Esophagus squamous epithelium (tissue), 5 donors: ENCODE measurements around the gene CTNND2. TPM values are rescaled to one million over a fixed set of nuclear protein-coding genes. Genes with fewer than 3 reads are reported as not detected.

ENCODE experiments used
- DNase-seq: peaks from one replicate; lab custom pipeline; 2025; lab: John Stamatoyannopoulos, UW
- H3K27ac ChIP-seq, 4 donors: fragments of 200-600 bp; sonication (generic); one replicate each; pipeline ENCODE4 v1.5.1; 2016 to 2019; ENCODE audit warnings: mild to moderate bottlenecking in 1 of 4
- H3K27me3 ChIP-seq, 4 donors: fragments of 200-600 bp; sonication (generic); 1 replicate in 3 of 4; 2 replicates in 1 of 4; pipeline versions ENCODE4 v1.5.1 to v1.6.0; 2017 to 2021; ENCODE audit warnings: antibody characterized with exemption in 1 of 4
- H3K36me3 ChIP-seq, 3 donors: fragments of 200-600 bp; sonication (generic); one replicate each; pipeline ENCODE4 v1.5.1; 2016 to 2019
- H3K4me1 ChIP-seq, 3 donors: fragments of 200-600 bp; sonication (generic); one replicate each; pipeline ENCODE4 v1.5.1; 2017 to 2019
- H3K4me3 ChIP-seq, 4 donors: fragments of 200-600 bp; sonication (generic); 1 replicate in 3 of 4; 2 replicates in 1 of 4; pipeline ENCODE4 v1.5.1; 2016 to 2019; ENCODE audit warnings: mild to moderate bottlenecking in 2 of 4, moderate library complexity in 1 of 4
- H3K9me3 ChIP-seq, 3 donors: fragments of 200-600 bp; sonication (generic); one replicate each; pipeline ENCODE4 v1.5.1; 2016 to 2019
- POLR2A ChIP-seq, 4 donors: fragments of 450-650 bp; IDR thresholded peaks; one replicate each; pipeline ENCODE4 v1.6.1; 2017; ENCODE audit warnings: antibody characterized with exemption in 4 of 4, mild to moderate bottlenecking in 4 of 4, moderate library complexity in 3 of 4
- WGBS, 2 donors: methylation state at CpG; one replicate each; pipeline ENCODE4 v1.1.5; 2018; 5-methylcytosine and 5-hydroxymethylcytosine counted together
- intact Hi-C: fragments of 100-400 bp; cut with DNase I; formaldehyde crosslinking; loops from one replicate; pipeline ENCODE4 v1.15.0; 2022
- total RNA-seq, 4 donors: library from RNA; depleted of rRNA; stranded (reverse); fragments of >200 nt; gene quantifications; one replicate each; pipeline ENCODE4 v1.1.0, GENCODE V29; 2016
- TF ChIP-seq, protein P1 (sequence below), 6 experiments: fragments of 450-650 bp in 4 of 6; fragments of 200-600 bp in 2 of 6; sonication (generic) in 2 of 6; IDR thresholded peaks; one replicate each; pipeline ENCODE4 v1.5.1; 2016 to 2019; ENCODE audit warnings: antibody characterized with exemption in 6 of 6, mild to moderate bottlenecking in 4 of 6, moderate library complexity in 4 of 6
- donor health status: DM: yes; HTN: yes; CAD: no.

Gene CTNND2
- total RNA-seq, 4 donors from 2014 or later, result 0.38 to 0.50 TPM; not detected in 2

DNA sequence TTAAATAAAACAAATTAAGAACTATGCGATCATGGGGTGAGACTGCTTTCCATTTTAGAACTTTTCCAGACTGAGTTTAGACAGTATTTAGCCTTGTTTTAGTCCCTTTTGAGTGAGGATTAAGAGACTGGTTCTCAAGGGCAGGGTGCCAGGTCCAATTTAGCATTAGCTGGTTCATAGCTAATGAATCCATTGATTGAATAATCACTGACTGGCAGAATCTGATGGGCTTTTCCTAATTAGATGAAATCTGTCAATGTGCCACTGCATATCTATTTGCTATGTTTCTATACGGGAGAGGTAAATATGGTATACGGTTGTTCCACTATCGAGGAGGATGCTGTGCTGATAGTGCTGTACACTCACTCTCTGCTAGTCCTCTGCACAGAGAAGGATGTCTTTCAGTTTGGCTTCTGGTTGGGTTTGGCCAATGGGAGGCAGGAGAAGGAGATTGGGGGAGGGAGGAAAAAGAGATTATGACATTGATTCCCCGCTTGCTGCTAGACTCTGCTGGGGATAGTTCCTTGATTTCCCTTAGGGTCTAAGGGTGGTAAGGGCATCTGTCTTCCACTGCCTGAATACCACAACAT lies 496.6 kb downstream of the CTNND2 start:
- Histone ChIP-seq H3K27me3 (no peaks in the 10 kb centered on the region), H3K27ac (no peak overlapping the region), H3K36me3 (no peaks in the 10 kb centered on the region), H3K4me3 (no peak overlapping the region), H3K4me1 (no peaks in the 10 kb centered on the region), H3K9me3 (no peaks in the 10 kb centered on the region)
- no peak for DNase-seq
- intact Hi-C loops, result no loop called here
- TF ChIP-seq POLR2A (IDR thresholded peaks at IDR 0.05), result no peak
- TF ChIP-seq, protein P1, sequence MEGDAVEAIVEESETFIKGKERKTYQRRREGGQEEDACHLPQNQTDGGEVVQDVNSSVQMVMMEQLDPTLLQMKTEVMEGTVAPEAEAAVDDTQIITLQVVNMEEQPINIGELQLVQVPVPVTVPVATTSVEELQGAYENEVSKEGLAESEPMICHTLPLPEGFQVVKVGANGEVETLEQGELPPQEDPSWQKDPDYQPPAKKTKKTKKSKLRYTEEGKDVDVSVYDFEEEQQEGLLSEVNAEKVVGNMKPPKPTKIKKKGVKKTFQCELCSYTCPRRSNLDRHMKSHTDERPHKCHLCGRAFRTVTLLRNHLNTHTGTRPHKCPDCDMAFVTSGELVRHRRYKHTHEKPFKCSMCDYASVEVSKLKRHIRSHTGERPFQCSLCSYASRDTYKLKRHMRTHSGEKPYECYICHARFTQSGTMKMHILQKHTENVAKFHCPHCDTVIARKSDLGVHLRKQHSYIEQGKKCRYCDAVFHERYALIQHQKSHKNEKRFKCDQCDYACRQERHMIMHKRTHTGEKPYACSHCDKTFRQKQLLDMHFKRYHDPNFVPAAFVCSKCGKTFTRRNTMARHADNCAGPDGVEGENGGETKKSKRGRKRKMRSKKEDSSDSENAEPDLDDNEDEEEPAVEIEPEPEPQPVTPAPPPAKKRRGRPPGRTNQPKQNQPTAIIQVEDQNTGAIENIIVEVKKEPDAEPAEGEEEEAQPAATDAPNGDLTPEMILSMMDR (IDR thresholded peaks at IDR 0.05), result no peak
- 73 to 88% methylated on average over 5 of the region's 5 CpGs for WGBS, 2 donors

DNA sequence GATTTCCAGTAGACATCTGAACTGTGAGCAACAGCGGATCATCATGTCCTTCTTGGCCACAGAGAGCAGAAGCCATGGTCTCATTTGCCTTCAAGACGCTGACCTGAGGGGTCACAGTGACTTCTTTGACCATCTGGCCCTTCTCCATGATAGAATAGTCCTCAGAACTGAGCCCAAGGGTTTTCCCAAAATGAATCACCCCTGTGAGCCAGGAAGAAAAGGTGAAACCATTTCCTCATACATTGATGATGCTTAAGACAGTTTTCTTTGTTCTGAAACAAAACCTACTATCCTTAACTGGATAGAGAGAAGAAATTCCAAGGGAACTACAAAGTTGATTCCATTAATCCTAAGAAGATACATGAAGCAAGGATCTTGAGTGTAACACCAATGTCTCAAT lies 503.9 kb downstream of the CTNND2 start:
- TF ChIP-seq POLR2A (IDR thresholded peaks at IDR 0.05), result no peak
- TF ChIP-seq, protein P1 (IDR thresholded peaks at IDR 0.05), result no peak
- Histone ChIP-seq H3K4me1 (no peaks in the 10 kb centered on the region), H3K9me3 (no peaks in the 10 kb centered on the region), H3K4me3 (no peak overlapping the region), H3K36me3 (no peaks in the 10 kb centered on the region), H3K27me3 (no peaks in the 10 kb centered on the region), H3K27ac (no peak overlapping the region)
- no peak for DNase-seq
- 56 to 91% methylated on average over 1 to 2 of the region's 2 CpGs for WGBS, 2 donors
- intact Hi-C loops, result no loop called here

GRCh38 chr5:11398728-11399127 lies 505.5 kb downstream of the CTNND2 start:
- H3K27ac ChIP-seq, result no peak overlapping the region
- 83 to 87% methylated on average over 3 of the region's 3 CpGs for WGBS, 2 donors

GRCh38 chr5:11397549-11397948 lies 506.7 kb downstream of the CTNND2 start:
- Histone ChIP-seq H3K4me1 (no peaks in the 10 kb centered on the region), H3K27ac (no peak overlapping the region), H3K36me3 (no peaks in the 10 kb centered on the region), H3K9me3 (no peaks in the 10 kb centered on the region), H3K4me3 (no peak overlapping the region), H3K27me3 (no peaks in the 10 kb centered on the region)
- TF ChIP-seq, protein P1 (IDR thresholded peaks at IDR 0.05), result no peak
- no peak for TF ChIP-seq POLR2A (IDR thresholded peaks at IDR 0.05)
- intact Hi-C loops, result no loop called here
- WGBS, 2 donors, result 79 to 82% methylated on average over 8 of the region's 8 CpGs
- no peak for DNase-seq

More at GRCh38 chr5:11398728-11399127, 505.5 kb downstream of the CTNND2 start:
- Histone ChIP-seq H3K27me3 (no peaks in the 10 kb centered on the region), H3K4me1 (no peaks in the 10 kb centered on the region), H3K4me3 (no peak overlapping the region), H3K36me3 (no peaks in the 10 kb centered on the region), H3K9me3 (no peaks in the 10 kb centered on the region)
- no peak for DNase-seq
- no peak for TF ChIP-seq POLR2A (IDR thresholded peaks at IDR 0.05)
- TF ChIP-seq, protein P1 (IDR thresholded peaks at IDR 0.05), result no peak
- intact Hi-C loops, result no loop called here

DNA sequence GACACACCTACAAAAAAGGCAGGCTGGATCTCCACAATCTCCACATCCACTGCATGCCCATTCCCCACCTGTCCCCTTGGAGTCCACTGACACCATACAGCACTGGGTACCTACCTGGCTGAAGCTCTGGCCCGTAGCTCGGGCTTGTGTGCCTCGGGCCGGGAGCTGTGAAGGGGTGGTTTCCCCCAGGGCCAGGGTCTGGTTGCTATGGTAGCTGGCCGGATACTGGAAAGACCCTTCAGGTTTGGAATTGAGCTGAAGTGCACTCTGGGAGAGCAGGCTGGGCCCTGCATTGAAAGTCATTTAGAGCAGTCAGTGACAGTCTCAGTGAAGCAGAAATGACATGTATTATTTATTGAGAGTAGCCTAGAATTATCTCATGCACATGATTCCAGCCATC lies 507.3 kb downstream of the CTNND2 start:
- intact Hi-C loops, result no loop called here
- H3K27ac ChIP-seq, result no peak overlapping the region
- H3K4me1 ChIP-seq, result no peaks in the 10 kb centered on the region
- H3K27me3 ChIP-seq, result no peaks in the 10 kb centered on the region
- no peaks in the 10 kb centered on the region for H3K36me3 ChIP-seq
- H3K4me3 ChIP-seq, result no peak overlapping the region
- no peak for DNase-seq
- no peak for TF ChIP-seq POLR2A (IDR thresholded peaks at IDR 0.05)
- TF ChIP-seq, protein P1 (IDR thresholded peaks at IDR 0.05), result no peak
- WGBS, 2 donors, result 60% methylated on average over 2 of the region's 5 CpGs; no CpG with 5 or more reads in 1 of the 2 donors
- no peaks in the 10 kb centered on the region for H3K9me3 ChIP-seq
